HuH-7.5 (cell line): ENCODE results near the gene TBKBP1.
"Not testable (repeated sequence)": the region's sequence is repeated elsewhere in the genome, so short reads cannot be mapped to it uniquely, and the experiment has no call there.

Experiments used
- DNase-seq: peaks from one replicate; pipeline ENCODE4 v3.0.0; 2011; ENCODE audit warnings: low spot score

TBKBP1 gene

DNA sequence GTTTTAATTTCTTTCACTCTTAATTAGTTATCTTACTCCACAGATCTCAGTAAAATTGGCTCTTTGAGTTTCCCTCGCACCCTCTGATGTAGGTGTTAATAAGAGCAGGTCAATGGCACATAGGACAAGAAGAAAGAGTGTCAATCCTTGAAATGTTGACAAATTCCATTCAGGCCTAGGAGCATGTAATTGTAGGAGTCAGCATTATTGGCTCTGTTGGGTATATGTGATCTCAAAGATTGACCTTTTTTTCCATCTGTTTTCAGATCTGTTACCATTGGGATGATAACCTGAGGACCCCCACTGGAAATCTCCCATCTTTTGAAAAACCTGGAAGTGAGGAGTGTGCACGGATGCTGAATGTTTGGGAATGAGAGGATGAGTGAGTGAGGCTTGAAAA lies 11.8 kb upstream of the TBKBP1 start:
- DNase-seq = no peak

DNA sequence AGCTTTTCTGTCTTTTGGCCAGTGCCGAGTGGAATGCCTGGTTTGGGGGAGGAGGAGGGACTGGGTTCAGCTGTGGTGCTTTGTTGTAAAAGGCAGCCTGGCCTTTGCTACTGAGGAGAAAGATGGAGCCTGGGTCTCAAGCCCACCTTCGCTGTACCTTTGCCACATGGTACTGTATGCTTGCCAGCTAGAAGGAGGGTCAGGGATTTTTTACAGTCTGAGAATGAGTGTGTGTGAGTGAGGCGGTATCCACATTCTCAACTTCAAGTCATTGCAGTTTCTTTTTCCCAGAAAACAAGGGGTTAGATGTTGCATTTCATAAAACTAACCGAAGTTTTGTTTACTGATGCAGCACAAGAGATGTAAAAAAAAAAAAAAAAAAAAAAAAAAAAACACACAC lies 11.2 kb upstream of the TBKBP1 start:
- not testable (repeated sequence) for DNase-seq

DNA sequence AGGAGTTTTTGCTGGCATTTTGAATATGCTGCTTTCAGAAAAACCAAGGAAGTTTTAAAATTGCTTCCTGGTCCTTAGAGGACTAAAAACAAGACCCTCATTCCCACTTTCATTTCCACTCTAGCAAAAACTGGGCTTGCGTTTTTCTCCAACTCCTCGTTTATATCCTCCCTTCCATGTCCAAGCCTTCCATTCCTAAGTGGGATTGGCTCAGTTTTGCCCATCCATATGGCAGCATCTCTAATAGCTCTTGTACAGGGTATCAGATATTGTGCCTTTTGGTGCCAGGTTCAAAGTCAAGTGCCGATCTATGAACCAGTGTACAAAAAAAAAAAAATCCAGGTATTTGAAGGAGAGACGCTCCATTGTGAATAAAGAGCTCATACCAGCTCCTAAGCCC lies 9.9 kb upstream of the TBKBP1 start:
- DNase-seq = no peak

- DNase-seq = no peak
Measured at GRCh38 chr17:47684535-47685193, 9.3 kb upstream of the TBKBP1 start.

DNA sequence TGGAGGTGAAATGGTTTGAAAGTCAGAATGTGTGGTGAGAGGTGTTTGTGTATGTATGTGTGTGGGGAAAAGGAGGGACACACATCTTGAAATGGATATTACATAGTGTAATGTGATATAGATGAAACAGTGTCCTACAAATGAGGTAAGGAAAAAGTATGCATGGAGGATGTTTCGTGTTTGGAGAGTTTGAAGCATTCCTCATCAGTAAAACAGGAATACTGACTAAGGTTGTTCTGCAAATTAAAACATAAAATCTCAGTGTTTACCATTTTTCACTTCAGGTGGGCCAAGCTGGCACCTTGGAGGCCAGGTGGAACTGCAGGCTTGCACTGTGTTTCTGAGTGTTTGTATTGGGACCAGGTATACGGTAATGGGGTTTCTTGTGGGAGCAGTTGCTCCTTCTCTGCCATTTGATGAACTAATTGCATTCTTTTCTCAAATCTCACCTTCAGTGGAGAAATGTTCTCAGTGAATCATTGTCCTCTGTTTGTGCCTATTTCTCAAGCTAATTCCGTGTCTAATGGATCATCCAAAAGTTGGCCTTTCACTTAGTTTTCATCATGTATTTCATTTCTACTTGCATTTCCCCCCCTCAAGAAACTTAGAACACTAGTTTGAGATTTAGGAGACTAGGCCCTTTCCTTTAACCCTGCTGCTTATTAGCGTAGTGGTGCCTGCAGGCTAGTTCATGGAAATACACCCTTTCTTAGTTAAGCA lies 8.2 kb upstream of the TBKBP1 start:
- DNase-seq = no peak

- no peak for DNase-seq
Measured at GRCh38 chr17:47686276-47686635, 7.7 kb upstream of the TBKBP1 start.

DNA sequence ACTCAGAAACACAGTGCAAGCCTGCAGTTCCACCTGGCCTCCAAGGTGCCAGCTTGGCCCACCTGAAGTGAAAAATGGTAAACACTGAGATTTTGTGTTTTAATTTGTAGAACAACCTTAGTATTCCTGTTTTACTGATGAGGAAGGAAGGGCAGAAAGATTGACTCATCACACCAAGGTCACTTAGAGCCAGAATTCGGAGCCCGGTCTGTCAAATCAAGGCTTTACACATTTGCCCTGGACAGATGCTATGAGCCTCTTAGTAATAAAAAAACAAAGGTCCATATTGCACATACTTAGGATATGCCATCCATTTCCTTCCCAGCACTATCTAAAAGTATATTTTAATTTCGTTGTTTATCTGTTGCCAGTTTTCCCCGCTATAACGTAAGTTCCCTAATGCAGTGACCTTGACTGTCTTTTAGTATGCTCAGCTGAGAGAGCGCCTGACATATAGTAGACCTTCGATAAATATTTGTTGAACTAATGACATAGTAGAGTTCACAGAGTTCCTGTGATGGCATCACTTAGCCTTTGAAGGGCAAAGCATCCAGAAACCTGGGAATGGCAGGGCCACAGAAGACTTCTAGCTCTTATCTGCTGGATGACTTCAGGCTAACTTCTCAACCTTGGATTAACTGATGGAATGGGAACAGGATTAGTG lies 7.2 kb upstream of the TBKBP1 start:
- DNase-seq = no peak

DNA sequence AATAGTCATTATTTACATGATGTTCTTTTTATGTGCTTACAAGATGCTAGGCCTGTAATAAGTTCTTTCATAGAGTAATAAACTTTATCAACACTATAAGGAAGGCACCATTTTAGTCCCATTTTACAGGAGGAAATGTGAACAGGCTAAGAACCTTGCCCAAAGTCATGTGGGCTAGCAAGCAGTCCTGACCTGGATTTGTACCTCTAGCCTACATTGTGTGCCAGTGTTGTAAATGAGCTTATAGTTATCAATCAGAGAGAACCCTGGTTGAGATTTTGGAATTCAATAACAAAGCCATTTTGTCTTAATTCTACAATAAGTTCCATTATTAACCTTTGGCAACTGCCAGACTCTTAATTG lies 6.7 kb upstream of the TBKBP1 start:
- no peak for DNase-seq

GRCh38 chr17:47687748-47688147 lies 6.2 kb upstream of the TBKBP1 start:
- no peak for DNase-seq

DNA sequence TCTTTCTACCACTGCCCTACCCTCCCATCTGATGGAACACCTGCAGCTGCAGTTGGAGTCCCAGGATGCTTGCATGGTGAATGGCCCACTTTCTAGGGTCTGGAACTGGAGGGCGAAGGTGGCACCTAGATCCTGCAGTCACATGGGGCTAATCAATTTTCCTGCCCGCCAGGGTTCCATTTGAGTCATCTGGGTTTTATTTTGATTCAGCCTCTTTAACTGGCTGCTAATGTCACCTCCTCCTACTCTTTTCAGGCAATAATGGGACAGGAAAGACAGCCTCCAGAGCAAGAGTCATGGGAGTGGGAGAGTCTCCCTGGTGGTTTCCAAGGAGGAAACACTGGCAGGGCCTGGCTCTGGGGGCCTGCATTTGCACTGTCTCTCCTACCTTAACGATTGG lies 3.8 kb upstream of the TBKBP1 start:
- no peak for DNase-seq

DNA sequence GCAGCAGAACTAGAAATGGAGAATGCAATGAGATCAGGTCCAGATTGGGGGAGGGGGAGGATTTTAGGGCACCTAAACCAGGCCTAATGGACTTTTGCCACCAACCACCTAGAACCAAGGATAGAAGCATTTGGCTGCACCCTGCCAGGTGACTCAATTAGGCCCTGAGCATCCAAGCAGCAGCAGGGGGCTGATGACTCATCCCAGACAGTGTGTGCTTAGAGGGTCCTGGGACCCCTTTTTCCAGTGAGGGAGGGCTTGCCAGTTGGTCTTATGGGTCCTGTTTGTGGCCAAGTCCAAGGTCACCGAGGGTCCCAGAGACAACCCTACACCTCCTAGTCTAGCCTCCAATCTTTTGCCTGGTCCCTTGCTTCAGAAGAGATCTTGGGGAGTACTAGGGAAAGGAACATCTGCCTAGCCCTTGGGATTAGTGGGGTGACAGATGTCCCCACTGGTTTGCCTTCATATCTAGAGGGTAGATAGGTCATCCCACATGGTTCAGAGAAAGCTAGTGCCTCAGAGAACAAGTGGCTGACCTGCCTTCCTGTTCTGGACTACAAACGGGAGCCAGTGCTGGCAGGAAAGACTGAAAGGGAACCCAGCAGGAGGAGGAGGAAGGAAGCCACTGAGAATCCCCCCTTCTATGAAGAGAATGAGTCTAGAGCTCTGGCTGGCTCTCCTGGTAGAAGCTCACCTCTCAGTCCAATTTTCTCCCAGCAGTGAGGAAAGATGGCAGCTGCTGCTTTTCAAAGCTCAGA lies 1.6 kb upstream of the TBKBP1 start:
- DNase-seq = no peak

GRCh38 chr17:47692895-47693730 lies 848 bp upstream of the TBKBP1 start:
- DNase-seq = no peak

DNA sequence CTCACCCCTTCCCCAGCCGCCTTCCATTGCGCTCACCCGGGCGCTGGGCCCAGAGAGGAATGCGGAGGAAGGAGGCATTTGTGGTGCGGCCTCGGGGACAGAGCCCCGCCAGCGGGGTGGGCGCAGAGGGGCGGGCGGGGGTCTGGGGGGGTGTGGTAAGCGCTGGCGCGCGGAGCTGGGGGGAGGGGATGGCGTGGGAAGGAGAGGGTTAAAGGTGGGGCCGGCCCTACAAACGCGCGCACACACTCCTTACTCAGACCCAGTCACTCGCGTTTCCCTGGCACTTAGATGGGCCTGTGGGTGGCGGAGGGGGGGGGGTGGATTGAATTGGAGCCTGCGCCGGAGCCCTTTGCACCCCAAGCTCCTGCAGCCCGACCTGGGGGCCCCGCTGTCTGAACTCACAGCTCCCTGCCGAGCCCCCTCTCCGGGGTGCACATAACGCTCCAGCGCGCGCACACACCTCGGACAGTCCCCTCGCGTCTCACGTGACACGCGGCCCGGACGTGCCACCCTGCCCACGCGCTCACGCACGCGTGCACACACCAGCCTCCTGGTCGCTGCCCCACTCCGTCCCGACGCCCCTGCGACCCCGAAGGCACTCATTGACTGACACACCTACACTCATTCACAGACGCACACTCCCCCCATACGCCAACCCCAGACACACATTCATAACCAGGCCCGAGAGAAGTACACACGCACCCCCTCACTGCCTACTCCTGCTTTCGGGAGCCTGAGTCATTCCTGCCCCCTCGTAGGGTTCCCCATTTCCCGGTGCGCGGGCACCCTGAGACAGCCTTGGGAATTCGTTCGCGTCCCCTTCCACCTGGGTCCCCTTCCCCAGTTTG lies 844 bp downstream of the TBKBP1 start:
- no peak for DNase-seq

GRCh38 chr17:47695429-47696376 lies 1.7 kb downstream of the TBKBP1 start:
- no peak for DNase-seq

GRCh38 chr17:47696717-47697642 lies 3.0 kb downstream of the TBKBP1 start:
- no peak for DNase-seq

- DNase-seq = no peak
Measured at GRCh38 chr17:47697906-47698711, 4.1 kb downstream of the TBKBP1 start.

DNA sequence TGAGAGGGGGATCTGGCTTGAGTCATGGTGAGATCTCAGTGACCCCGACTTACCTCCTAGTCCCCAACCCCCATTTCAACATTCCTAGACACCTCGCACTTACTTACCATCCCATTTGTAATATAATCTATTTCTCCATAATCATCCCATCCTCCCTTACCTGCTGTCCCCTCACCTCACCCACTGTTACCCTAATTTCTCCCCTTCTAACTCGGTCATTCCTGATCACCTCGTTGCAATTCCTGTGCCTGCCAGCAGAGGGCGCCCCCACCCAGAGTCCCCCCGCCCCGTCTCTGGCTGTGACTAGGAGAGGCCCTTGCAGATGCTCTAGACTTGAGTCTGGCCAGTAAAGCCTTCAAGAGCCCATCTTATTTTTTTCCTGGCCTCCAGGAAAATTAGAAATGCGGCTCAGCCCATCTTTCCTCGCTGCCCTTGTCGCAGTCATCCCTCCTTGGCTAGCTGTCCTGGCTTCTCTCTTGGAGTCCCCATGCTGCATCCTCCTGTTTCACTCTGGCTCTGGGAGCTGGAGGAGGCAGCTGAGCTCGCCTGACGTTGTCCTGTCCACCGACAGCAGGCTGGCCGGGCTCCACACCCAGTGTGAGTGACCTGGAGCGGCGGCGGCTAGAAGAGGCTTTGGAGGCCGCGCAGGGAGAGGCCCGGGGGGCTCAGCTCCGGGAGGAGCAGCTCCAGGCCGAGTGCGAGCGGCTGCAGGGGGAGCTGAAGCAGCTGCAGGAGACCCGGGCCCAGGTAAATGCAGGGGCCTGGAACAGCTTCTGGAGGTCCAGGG lies 5.0 kb downstream of the TBKBP1 start:
- DNase-seq = peak; percentile 97
